HFFc6 (cell line): ENCODE data around the gene GLB1L3. TPM values are rescaled to one million over a fixed set of nuclear protein-coding genes. Genes with fewer than 3 reads are reported as not detected.
A peak's percentile ranks its signal among the peaks of the same experiment; 100 is the strongest.

Experiments
- DNase-seq: peaks from one replicate; pipeline ENCODE4 v3.0.0-alpha.2; 2018
- H3K27ac Mint-ChIP-seq: 2 replicates; pipeline ENCODE4 v1.8.0; 2020; ENCODE audit warnings: mild to moderate bottlenecking, mixed read lengths
- H3K27me3 Mint-ChIP-seq: 2 replicates; pipeline ENCODE4 v1.8.0; 2021; ENCODE audit warnings: mild to moderate bottlenecking, moderate library complexity, mixed read lengths; ENCODE audit not compliant: insufficient read depth
- H3K36me3 Mint-ChIP-seq: 2 replicates; pipeline ENCODE4 v1.8.0; 2021; ENCODE audit warnings: low read depth, mixed read lengths
- H3K4me1 Mint-ChIP-seq: 2 replicates; pipeline ENCODE4 v1.8.0; 2020; ENCODE audit warnings: low read depth, mixed read lengths
- H3K4me3 Mint-ChIP-seq: 2 replicates; pipeline ENCODE4 v1.8.0; 2020; ENCODE audit warnings: mild to moderate bottlenecking, moderate library complexity, mixed read lengths
- H3K9me3 Mint-ChIP-seq: 2 replicates; pipeline ENCODE4 v1.8.0; 2020; ENCODE audit warnings: mild to moderate bottlenecking, mixed read lengths
- CTCF ChIP-seq: fragments of 200-600 bp; sonication (generic); IDR thresholded peaks from 2 replicates; pipeline ENCODE4 v1.5.0; 2021; ENCODE audit warnings: antibody characterized with exemption, mild to moderate bottlenecking
- long read RNA-seq: library from polyadenylated mRNA; unstranded; transcript quantifications from one replicate; pipeline ENCODE4 v2.0.0, GENCODE V29; 2019
- total RNA-seq, 6 experiments: library from RNA; stranded (reverse); fragmentation: NEBNext Ultra II Directional; extraction: Animal tissue kit (Norgen Biotek cat#: 25700); gene quantifications; 2 replicates in 1 of 6; 3 replicates in 5 of 6; pipeline ENCODE4 v1.2.3, GENCODE V29; 2021

The GLB1L3 gene
- total RNA-seq: not detected
- long read RNA-seq: 0 reads

GRCh38 chr11:134275534-134276395, at the start of gene GLB1L3:
GLB1L3 (plus strand) TSS chr11:134276379; CDS start chr11:134276741, 362 bp downstream.
- Mint-ChIP-seq H3K4me3 (peak within 1 kb of the TSS; percentile 47), H3K36me3 (peaks cover 3% of the 10 kb centered on the region; the same call in 1 of the 2 replicates), H3K27me3 (peaks cover 52% of the 10 kb centered on the region), H3K4me1 (peaks cover 14% of the 10 kb centered on the region), H3K27ac (no peak within 1 kb of the TSS), H3K9me3 (no peaks in the 10 kb centered on the region; the same call in 1 of the 2 replicates)
- TF ChIP-seq CTCF: peak; percentile 52
- no peak for DNase-seq

GRCh38 chr11:134226806-134227325, 49.3 kb upstream of the GLB1L3 start:
- H3K4me1 Mint-ChIP-seq: peaks cover 69% of the 10 kb centered on the region
- TF ChIP-seq CTCF: no peak
- peak overlapping the region; percentile 99 for H3K4me3 Mint-ChIP-seq
- H3K36me3 Mint-ChIP-seq: peaks cover 14% of the 10 kb centered on the region; the same call in 1 of the 2 replicates
- no peaks in the 10 kb centered on the region for H3K9me3 Mint-ChIP-seq
- no peaks in the 10 kb centered on the region for H3K27me3 Mint-ChIP-seq
- H3K27ac Mint-ChIP-seq: no peak overlapping the region
- no peak for DNase-seq

- peak; percentile 67 for DNase-seq
- peaks cover 59% of the 10 kb centered on the region for H3K4me1 Mint-ChIP-seq
- H3K4me3 Mint-ChIP-seq: peak overlapping the region; percentile 52; the same call in 1 of the 2 replicates
Measured at GRCh38 chr11:134228625-134229024, 47.6 kb upstream of the GLB1L3 start.

GRCh38 chr11:134229126-134229790, 46.9 kb upstream of the GLB1L3 start:
- Mint-ChIP-seq H3K4me3 (peak overlapping the region; percentile 52; the same call in 1 of the 2 replicates), H3K36me3 (peaks cover 10% of the 10 kb centered on the region; the same call in 1 of the 2 replicates), H3K27me3 (no peaks in the 10 kb centered on the region), H3K4me1 (peaks cover 59% of the 10 kb centered on the region), H3K9me3 (no peaks in the 10 kb centered on the region), H3K27ac (peak overlapping the region; percentile 81)
- no peak for TF ChIP-seq CTCF
- DNase-seq: peak; percentile 30

More at GRCh38 chr11:134228625-134229024, 47.6 kb upstream of the GLB1L3 start:
- no peaks in the 10 kb centered on the region for H3K27me3 Mint-ChIP-seq
- H3K27ac Mint-ChIP-seq: peak overlapping the region; percentile 81; the same call in 1 of the 2 replicates
- H3K36me3 Mint-ChIP-seq: peaks cover 10% of the 10 kb centered on the region; the same call in 1 of the 2 replicates
- no peak for TF ChIP-seq CTCF
- no peaks in the 10 kb centered on the region for H3K9me3 Mint-ChIP-seq

- H3K4me3 Mint-ChIP-seq: no peak overlapping the region
- H3K4me1 Mint-ChIP-seq: peaks cover 59% of the 10 kb centered on the region
- no peak for DNase-seq
- TF ChIP-seq CTCF: no peak
- H3K9me3 Mint-ChIP-seq: no peaks in the 10 kb centered on the region
- H3K27me3 Mint-ChIP-seq: no peaks in the 10 kb centered on the region
- peaks cover 14% of the 10 kb centered on the region for H3K36me3 Mint-ChIP-seq
- H3K27ac Mint-ChIP-seq: no peak overlapping the region
Measured at GRCh38 chr11:134230339-134230738, 45.8 kb upstream of the GLB1L3 start.
